ENCODE results near the gene CAMK1D. TPM values are rescaled to one million over a fixed set of nuclear protein-coding genes. Genes with fewer than 3 reads are reported as not detected.

The CAMK1D gene
- total and polyA plus RNA-seq, 2 of the 8 experiments (the other 6 are each of a cell fraction or from before 2014, with no cell fraction given) = 3.5 to 10.6 TPM

GRCh38 chr10:12740813-12741212, 391.5 kb downstream of the CAMK1D start (continued):
- no peak for TF ChIP-seq GTF2F1 (IDR thresholded peaks at IDR 0.05; ENCODE audit: borderline replicate concordance, low read depth, low read length)
- TF ChIP-seq SP2 (IDR thresholded peaks at IDR 0.05; ENCODE audit: low read length) = no peak
- TF ChIP-seq ZNF274 (IDR thresholded peaks at IDR 0.05; ENCODE audit: borderline replicate concordance, extremely low read depth, low read length) = no peak
- TF ChIP-seq GABPA (IDR thresholded peaks at IDR 0.05; ENCODE audit: borderline replicate concordance, insufficient read depth, low read length) = no peak
- no peak for TF ChIP-seq HDAC2 (IDR thresholded peaks at IDR 0.05; ENCODE audit: borderline replicate concordance in 1 of 2, low read depth in 2 of 2, low read length in 2 of 2)
- no peak for TF ChIP-seq E2F6 (IDR thresholded peaks at IDR 0.05)
- TF ChIP-seq JUND (IDR thresholded peaks at IDR 0.05; ENCODE audit: low read length) = no peak
- no peak for TF ChIP-seq KDM5A (IDR thresholded peaks at IDR 0.05; ENCODE audit: low read length)
- TF ChIP-seq FOSL1 (IDR thresholded peaks at IDR 0.05; ENCODE audit: insufficient read depth, low read depth, low read length) = no peak

All from H1 (cell line).